Stimulated activated CD8-positive, alpha-beta memory T cell treated with anti-CD3 and anti-CD28 coated beads, Interleukin-7, amount 100 ng/mL, for 4 hours (primary cell): ENCODE results near the gene TGFBI.

Source experiments
- DNase-seq, 2 donors: peaks; one replicate each; pipeline ENCODE4 v3.0.0-alpha.2; 2020; ENCODE audit warnings: low read depth in 2 of 2

The TGFBI gene

GRCh38 chr5:136001466-136001981, 27.3 kb upstream of the TGFBI start:
- DNase-seq: no peak

- DNase-seq: no peak
Observed at GRCh38 chr5:136004436-136004835, 24.4 kb upstream of the TGFBI start.

- no peak for DNase-seq
Observed at GRCh38 chr5:136005476-136005875, 23.3 kb upstream of the TGFBI start.

GRCh38 chr5:136006164-136006563, 22.6 kb upstream of the TGFBI start:
- DNase-seq: no peak

GRCh38 chr5:136006761-136007251, 22.0 kb upstream of the TGFBI start:
- DNase-seq: no peak

- no peak for DNase-seq
Observed at GRCh38 chr5:136007271-136007670, 21.5 kb upstream of the TGFBI start.

GRCh38 chr5:136011414-136012001, 17.3 kb upstream of the TGFBI start:
- no peak for DNase-seq

GRCh38 chr5:136012041-136012804, 16.6 kb upstream of the TGFBI start:
- DNase-seq: no peak

- no peak for DNase-seq
Observed at GRCh38 chr5:136013559-136013958, 15.2 kb upstream of the TGFBI start.

- DNase-seq: no peak
Observed at GRCh38 chr5:136014049-136015002, 14.5 kb upstream of the TGFBI start.

GRCh38 chr5:136015003-136015375, 13.8 kb upstream of the TGFBI start:
- no peak for DNase-seq

- DNase-seq: no peak
Observed at GRCh38 chr5:136015966-136016650, 12.7 kb upstream of the TGFBI start.

GRCh38 chr5:136016945-136017530, 11.8 kb upstream of the TGFBI start:
- DNase-seq: no peak

- no peak for DNase-seq
Observed at GRCh38 chr5:136018814-136019783, 9.7 kb upstream of the TGFBI start.

- DNase-seq: no peak
Observed at GRCh38 chr5:136020001-136020382, 8.8 kb upstream of the TGFBI start.

- peak in 1 of 2 donors; percentile 12 for DNase-seq
Observed at GRCh38 chr5:136020383-136021015, 8.3 kb upstream of the TGFBI start.

GRCh38 chr5:136021016-136021405, 7.8 kb upstream of the TGFBI start:
- no peak for DNase-seq

GRCh38 chr5:136022965-136023364, 5.8 kb upstream of the TGFBI start:
- DNase-seq: no peak

- DNase-seq: no peak
Observed at GRCh38 chr5:136023958-136024541, 4.7 kb upstream of the TGFBI start.
